Measurements from ENCODE around the gene ZSWIM6.

DNA sequence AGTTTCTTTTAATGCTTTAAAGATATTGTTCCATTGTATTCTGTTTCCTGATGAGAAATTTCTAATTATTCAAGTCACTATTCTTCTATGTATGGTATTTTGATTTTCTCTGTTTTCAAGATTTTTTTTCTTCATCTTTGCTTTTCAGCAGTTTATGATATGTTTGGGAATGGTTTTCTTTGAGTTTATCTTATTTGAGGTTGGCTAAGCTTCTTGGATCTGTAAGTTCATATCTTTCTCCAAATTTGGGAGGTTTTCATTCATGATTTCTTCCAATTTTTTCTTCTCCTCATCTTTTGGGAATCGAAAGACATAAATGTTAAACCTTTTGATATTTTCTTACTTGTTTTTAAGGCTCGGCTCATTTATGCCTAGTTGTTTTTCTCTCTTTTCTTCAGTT, 184.9 kb downstream of the ZSWIM6 start:
- TF ChIP-seq FOXM1 (IDR thresholded peaks at IDR 0.05; ENCODE audit: borderline replicate concordance) (no peak), L3MBTL2 (conservative IDR thresholded peaks at IDR 0.05) (no peak), SP1 (IDR thresholded peaks at IDR 0.05) (no peak), TARDBP (IDR thresholded peaks at IDR 0.05) (no peak), ZNF384 (IDR thresholded peaks at IDR 0.05) (no peak), SUZ12 (IDR thresholded peaks at IDR 0.05) (no peak), ELF4 (IDR thresholded peaks at IDR 0.05) (no peak), ARNT (IDR thresholded peaks at IDR 0.05) (no peak), CTBP1 (IDR thresholded peaks at IDR 0.05; ENCODE audit: borderline replicate concordance) (no peak), FOXA1 (IDR thresholded peaks at IDR 0.05) (no peak)
